Activated T-helper 17 cell treated with anti-CD3 and anti-CD28 coated beads, Interleukin-2, amount 50 U/mL, for 72 hours (primary cell): ENCODE results near the gene IL1A. TPM values are rescaled to one million over a fixed set of nuclear protein-coding genes. Genes with fewer than 3 reads are reported as not detected.

Source experiments
- ATAC-seq: fragments of 150-1000 bp; cut with Tn5 transposase; replicated peaks from 2 replicates; pipeline ENCODE4 v1.10.0; 2021; ENCODE audit warnings: mild to moderate bottlenecking, moderate library complexity
- H3K27ac Mint-ChIP-seq: one replicate; pipeline ENCODE4 v1.8.0; 2022; ENCODE audit warnings: mixed read lengths
- H3K27me3 Mint-ChIP-seq: one replicate; pipeline ENCODE4 v1.8.0; 2022; ENCODE audit warnings: mixed read lengths
- H3K36me3 Mint-ChIP-seq: one replicate; pipeline ENCODE4 v1.8.0; 2022; ENCODE audit warnings: low read depth, mild to moderate bottlenecking, mixed read lengths
- H3K4me1 Mint-ChIP-seq: one replicate; pipeline ENCODE4 v1.8.0; 2022; ENCODE audit warnings: mixed read lengths
- H3K4me3 Mint-ChIP-seq: one replicate; pipeline ENCODE4 v1.8.0; 2022; ENCODE audit warnings: mild to moderate bottlenecking, mixed read lengths
- H3K9me3 Mint-ChIP-seq: one replicate; pipeline ENCODE4 v1.8.0; 2022; ENCODE audit warnings: mixed read lengths
- total RNA-seq, 2 donors: library from RNA; stranded (reverse); gene quantifications; one replicate each; pipeline ENCODE4 v1.2.3, GENCODE V29; 2022

IL1A gene
- total RNA-seq, 2 donors from 2014 or later = 4.3 to 27.1 TPM

- H3K27ac Mint-ChIP-seq = no peak overlapping the region
- peaks cover 4% of the 10 kb centered on the region for H3K27me3 Mint-ChIP-seq
- no peak overlapping the region for H3K4me3 Mint-ChIP-seq
- H3K36me3 Mint-ChIP-seq = no peaks in the 10 kb centered on the region
- H3K4me1 Mint-ChIP-seq = peaks cover 24% of the 10 kb centered on the region
- peaks cover 9% of the 10 kb centered on the region for H3K9me3 Mint-ChIP-seq
- ATAC-seq = no peak
Measured at GRCh38 chr2:112790305-112790704, 6.0 kb upstream of the IL1A start.

- Mint-ChIP-seq H3K9me3 (peaks cover 9% of the 10 kb centered on the region), H3K4me3 (no peak overlapping the region), H3K4me1 (peaks cover 28% of the 10 kb centered on the region), H3K27me3 (peaks cover 10% of the 10 kb centered on the region), H3K27ac (no peak overlapping the region), H3K36me3 (no peaks in the 10 kb centered on the region)
- no peak for ATAC-seq
Measured at GRCh38 chr2:112789186-112789585, 4.9 kb upstream of the IL1A start.

- peaks cover 15% of the 10 kb centered on the region for H3K27me3 Mint-ChIP-seq
- H3K9me3 Mint-ChIP-seq = peaks cover 9% of the 10 kb centered on the region
- no peak overlapping the region for H3K4me3 Mint-ChIP-seq
- H3K27ac Mint-ChIP-seq = no peak overlapping the region
- peaks cover 4% of the 10 kb centered on the region for H3K36me3 Mint-ChIP-seq
- H3K4me1 Mint-ChIP-seq = peaks cover 26% of the 10 kb centered on the region
- ATAC-seq = no peak
Measured at GRCh38 chr2:112788653-112789052, 4.4 kb upstream of the IL1A start.

- H3K27me3 Mint-ChIP-seq = peaks cover 15% of the 10 kb centered on the region
- H3K4me1 Mint-ChIP-seq = peaks cover 18% of the 10 kb centered on the region
- no peak overlapping the region for H3K27ac Mint-ChIP-seq
- ATAC-seq = no peak
- peaks cover 12% of the 10 kb centered on the region for H3K36me3 Mint-ChIP-seq
- peaks cover 3% of the 10 kb centered on the region for H3K9me3 Mint-ChIP-seq
- H3K4me3 Mint-ChIP-seq = no peak overlapping the region
Measured at GRCh38 chr2:112787729-112788393, 3.6 kb upstream of the IL1A start.

GRCh38 chr2:112787294-112787693 is 3.0 kb upstream of the IL1A start:
- no peak overlapping the region for H3K27ac Mint-ChIP-seq
- peaks cover 17% of the 10 kb centered on the region for H3K36me3 Mint-ChIP-seq
- H3K9me3 Mint-ChIP-seq = peaks cover 3% of the 10 kb centered on the region
- no peak for ATAC-seq
- no peak overlapping the region for H3K4me3 Mint-ChIP-seq
- H3K4me1 Mint-ChIP-seq = peaks cover 16% of the 10 kb centered on the region
- H3K27me3 Mint-ChIP-seq = peaks cover 15% of the 10 kb centered on the region

GRCh38 chr2:112783187-112783714 is 1.0 kb downstream of the IL1A start:
- Mint-ChIP-seq H3K4me3 (peak overlapping the region; percentile 70), H3K27me3 (peaks cover 15% of the 10 kb centered on the region), H3K27ac (peak overlapping the region; percentile 77), H3K9me3 (no peaks in the 10 kb centered on the region), H3K36me3 (peaks cover 40% of the 10 kb centered on the region), H3K4me1 (peaks cover 13% of the 10 kb centered on the region)
- ATAC-seq = no peak

GRCh38 chr2:112782234-112782799 is 2.0 kb downstream of the IL1A start:
- ATAC-seq = peak; percentile 40
- Mint-ChIP-seq H3K27ac (peak overlapping the region; percentile 39), H3K4me3 (peak overlapping the region; percentile 70), H3K4me1 (peaks cover 19% of the 10 kb centered on the region), H3K9me3 (no peaks in the 10 kb centered on the region), H3K27me3 (peaks cover 18% of the 10 kb centered on the region), H3K36me3 (peaks cover 48% of the 10 kb centered on the region)

GRCh38 chr2:112779598-112779997 is 4.7 kb downstream of the IL1A start:
- peaks cover 25% of the 10 kb centered on the region for H3K4me1 Mint-ChIP-seq
- peaks cover 3% of the 10 kb centered on the region for H3K9me3 Mint-ChIP-seq
- ATAC-seq = no peak
- peaks cover 13% of the 10 kb centered on the region for H3K27me3 Mint-ChIP-seq
- no peak overlapping the region for H3K4me3 Mint-ChIP-seq
- peaks cover 54% of the 10 kb centered on the region for H3K36me3 Mint-ChIP-seq
- H3K27ac Mint-ChIP-seq = no peak overlapping the region

GRCh38 chr2:112777036-112777435 is 7.3 kb downstream of the IL1A start:
- ATAC-seq = peak; percentile 59
- peak overlapping the region; percentile 64 for H3K27ac Mint-ChIP-seq
- H3K4me3 Mint-ChIP-seq = peak overlapping the region; percentile 8

GRCh38 chr2:112776113-112776512 is 8.2 kb downstream of the IL1A start:
- Mint-ChIP-seq H3K9me3 (peaks cover 3% of the 10 kb centered on the region), H3K4me3 (no peak overlapping the region), H3K27ac (no peak overlapping the region), H3K27me3 (peaks cover 3% of the 10 kb centered on the region), H3K36me3 (peaks cover 25% of the 10 kb centered on the region), H3K4me1 (peaks cover 18% of the 10 kb centered on the region)
- peak; percentile 51 for ATAC-seq

More at GRCh38 chr2:112777036-112777435, 7.3 kb downstream of the IL1A start:
- peaks cover 3% of the 10 kb centered on the region for H3K9me3 Mint-ChIP-seq
- peaks cover 34% of the 10 kb centered on the region for H3K36me3 Mint-ChIP-seq
- H3K4me1 Mint-ChIP-seq = peaks cover 18% of the 10 kb centered on the region
- H3K27me3 Mint-ChIP-seq = peaks cover 3% of the 10 kb centered on the region

GRCh38 chr2:112774536-112775285 is 9.6 kb downstream of the IL1A start:
- Mint-ChIP-seq H3K36me3 (peaks cover 25% of the 10 kb centered on the region), H3K4me3 (no peak overlapping the region), H3K27ac (no peak overlapping the region)

GRCh38 chr2:112773556-112773955 is 10.7 kb downstream of the IL1A start:
- H3K27ac Mint-ChIP-seq = no peak overlapping the region
- H3K36me3 Mint-ChIP-seq = peaks cover 16% of the 10 kb centered on the region
- peaks cover 3% of the 10 kb centered on the region for H3K9me3 Mint-ChIP-seq
- H3K4me1 Mint-ChIP-seq = peaks cover 18% of the 10 kb centered on the region
- H3K4me3 Mint-ChIP-seq = no peak overlapping the region
- no peak for ATAC-seq
- peaks cover 3% of the 10 kb centered on the region for H3K27me3 Mint-ChIP-seq

More at GRCh38 chr2:112774536-112775285, 9.6 kb downstream of the IL1A start:
- Mint-ChIP-seq H3K27me3 (peaks cover 3% of the 10 kb centered on the region), H3K4me1 (peaks cover 18% of the 10 kb centered on the region), H3K9me3 (peaks cover 3% of the 10 kb centered on the region)
- ATAC-seq = no peak

GRCh38 chr2:112772911-112773475 is 11.3 kb downstream of the IL1A start:
- Mint-ChIP-seq H3K9me3 (peaks cover 3% of the 10 kb centered on the region), H3K27me3 (peaks cover 3% of the 10 kb centered on the region), H3K4me1 (peaks cover 20% of the 10 kb centered on the region), H3K36me3 (peaks cover 11% of the 10 kb centered on the region), H3K27ac (no peak overlapping the region), H3K4me3 (no peak overlapping the region)
- no peak for ATAC-seq

- peaks cover under 1% of the 10 kb centered on the region for H3K27me3 Mint-ChIP-seq
- H3K36me3 Mint-ChIP-seq = peaks cover 5% of the 10 kb centered on the region
- no peak overlapping the region for H3K27ac Mint-ChIP-seq
- peaks cover 3% of the 10 kb centered on the region for H3K9me3 Mint-ChIP-seq
- H3K4me1 Mint-ChIP-seq = peaks cover 20% of the 10 kb centered on the region
- H3K4me3 Mint-ChIP-seq = no peak overlapping the region
- ATAC-seq = no peak
Measured at GRCh38 chr2:112772322-112772721, 12.0 kb downstream of the IL1A start.
